Activated CD4-positive, CD25-positive, alpha-beta regulatory T cell treated with anti-CD3 and anti-CD28 coated beads, Interleukin-2, amount 50 U/mL, for 24 hours (primary cell): ENCODE data around the gene CHSY1.

ENCODE experiments used
- ATAC-seq, 2 donors: fragments of 150-1000 bp; cut with Tn5 transposase; one replicate each; pipeline ENCODE4 v1.10.0; 2021; ENCODE audit warnings: mild to moderate bottlenecking in 1 of 2, moderate library complexity in 1 of 2

Gene CHSY1

DNA sequence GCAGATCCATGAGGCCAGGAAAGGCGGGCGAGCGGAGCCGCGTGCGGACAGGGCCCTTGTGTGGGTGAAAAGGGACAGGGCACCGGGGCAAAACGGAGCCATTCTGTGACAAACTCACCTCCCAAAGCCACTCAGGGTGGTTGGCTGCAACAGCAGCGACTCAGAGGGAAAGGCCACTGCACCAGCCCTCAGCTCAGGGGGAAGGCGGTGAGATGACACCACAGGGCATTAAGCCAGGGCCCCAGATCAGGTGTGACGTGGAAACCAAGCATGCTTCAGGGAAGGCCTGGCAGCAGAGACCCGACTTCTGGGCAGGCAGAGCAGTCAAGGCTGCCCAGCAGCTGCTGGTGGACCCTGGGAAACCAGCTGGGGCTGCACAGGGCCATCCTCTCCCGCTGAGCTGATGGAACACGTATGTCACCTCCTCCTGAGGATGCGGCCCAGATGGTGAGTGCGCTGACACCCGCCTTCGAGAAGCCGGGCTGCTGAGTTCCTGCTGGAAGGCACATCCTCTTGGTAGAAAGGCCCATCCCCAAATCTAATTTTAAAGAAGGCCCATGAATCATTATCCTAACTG lies 82.3 kb downstream of the CHSY1 start:
- ATAC-seq: no peak

DNA sequence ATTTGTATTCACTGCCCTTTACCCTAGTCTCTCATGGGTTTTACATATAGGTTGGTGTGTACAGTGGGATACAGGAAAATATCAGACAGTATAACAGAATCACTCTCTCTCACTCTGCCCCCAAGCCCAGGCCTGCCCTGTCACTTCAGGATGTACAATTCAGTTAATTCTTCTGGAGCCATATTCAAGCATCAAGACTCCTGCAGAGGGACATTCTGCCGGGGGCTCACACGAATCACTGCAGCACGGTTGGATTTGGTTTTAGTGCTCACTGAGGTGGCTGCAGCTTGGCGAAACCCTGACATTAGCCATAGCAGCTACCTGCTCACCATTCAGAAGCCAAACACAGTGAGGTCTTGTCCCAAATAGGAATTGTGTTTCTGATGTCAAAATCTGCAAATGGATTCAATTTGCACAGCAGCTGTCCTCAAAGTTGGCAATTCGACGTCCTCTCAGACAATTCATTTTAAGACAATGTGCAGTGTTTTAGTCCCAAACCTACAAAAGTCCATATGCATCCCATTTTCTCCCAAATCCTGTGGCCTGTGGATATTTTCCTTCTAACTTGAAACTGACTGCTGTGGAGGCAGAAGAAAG lies 82.9 kb downstream of the CHSY1 start:
- ATAC-seq: no peak

DNA sequence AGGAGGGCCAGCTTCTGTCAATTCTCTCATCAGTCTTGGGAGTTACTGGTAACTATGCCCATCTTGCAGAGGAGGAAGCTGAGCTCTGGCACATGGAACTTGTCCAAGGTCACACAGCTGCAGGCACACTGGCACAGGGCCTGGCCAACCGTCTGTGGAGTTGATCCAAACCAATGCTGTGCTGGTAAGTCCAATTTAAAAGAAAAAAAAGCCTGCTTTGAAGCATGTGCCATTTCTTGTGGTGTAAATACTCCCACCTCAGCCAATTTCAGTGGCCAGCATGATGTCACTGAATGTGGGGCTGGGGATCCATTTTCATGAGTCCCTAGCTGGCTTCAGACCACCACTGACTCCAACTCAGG lies 83.4 kb downstream of the CHSY1 start:
- ATAC-seq: no peak

DNA sequence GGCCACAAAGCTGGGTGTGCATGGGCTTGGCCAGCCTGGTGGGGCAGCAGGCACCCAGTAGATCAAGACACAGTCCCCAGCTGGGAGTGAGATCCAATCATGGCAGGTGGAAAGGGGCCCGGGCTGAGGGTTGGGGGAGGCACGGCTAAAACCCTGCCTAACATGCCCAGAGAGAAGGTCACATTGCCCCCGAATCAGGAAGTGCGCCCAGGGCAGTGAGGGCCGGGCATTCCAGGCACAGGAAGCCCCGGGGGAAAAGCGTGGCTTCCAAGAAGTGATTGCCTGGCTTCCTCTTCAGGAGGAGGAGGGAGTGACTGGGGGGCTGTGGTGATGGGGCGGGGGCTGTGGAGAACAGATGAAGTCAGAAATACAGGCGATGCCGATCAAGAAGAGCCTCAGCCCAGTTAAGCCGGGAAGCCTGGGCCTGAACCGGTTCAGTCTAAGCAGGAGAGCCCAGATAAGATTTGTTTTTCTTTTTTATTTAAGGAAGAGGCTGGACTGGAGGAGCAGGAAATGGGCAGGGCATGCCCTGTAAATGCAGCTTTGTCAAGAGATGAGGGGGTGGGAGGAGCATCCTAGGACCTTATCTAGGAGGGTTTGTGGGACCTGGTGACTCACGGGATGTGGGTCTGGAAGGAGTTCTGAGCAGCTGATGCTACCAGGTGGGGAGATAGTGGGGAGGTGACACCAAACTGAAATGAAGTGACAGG lies 83.9 kb downstream of the CHSY1 start:
- peak; percentile 93 for ATAC-seq

DNA sequence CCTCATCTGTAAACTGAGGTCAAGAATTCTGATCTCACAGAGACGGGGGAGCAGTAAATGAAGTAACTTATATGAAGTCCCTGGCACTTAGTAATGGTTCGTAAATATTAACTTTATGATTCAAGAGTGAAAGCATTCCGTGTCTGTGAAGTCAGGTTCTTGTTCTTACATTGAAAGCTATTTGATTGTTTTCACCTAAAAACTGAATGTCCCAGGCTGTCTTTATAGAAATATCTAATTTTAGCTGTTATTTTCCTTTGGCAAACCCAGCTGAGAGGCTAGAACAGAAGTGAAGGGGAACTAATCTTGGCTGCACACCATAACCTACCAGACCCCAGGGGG lies 84.5 kb downstream of the CHSY1 start:
- ATAC-seq: no peak

DNA sequence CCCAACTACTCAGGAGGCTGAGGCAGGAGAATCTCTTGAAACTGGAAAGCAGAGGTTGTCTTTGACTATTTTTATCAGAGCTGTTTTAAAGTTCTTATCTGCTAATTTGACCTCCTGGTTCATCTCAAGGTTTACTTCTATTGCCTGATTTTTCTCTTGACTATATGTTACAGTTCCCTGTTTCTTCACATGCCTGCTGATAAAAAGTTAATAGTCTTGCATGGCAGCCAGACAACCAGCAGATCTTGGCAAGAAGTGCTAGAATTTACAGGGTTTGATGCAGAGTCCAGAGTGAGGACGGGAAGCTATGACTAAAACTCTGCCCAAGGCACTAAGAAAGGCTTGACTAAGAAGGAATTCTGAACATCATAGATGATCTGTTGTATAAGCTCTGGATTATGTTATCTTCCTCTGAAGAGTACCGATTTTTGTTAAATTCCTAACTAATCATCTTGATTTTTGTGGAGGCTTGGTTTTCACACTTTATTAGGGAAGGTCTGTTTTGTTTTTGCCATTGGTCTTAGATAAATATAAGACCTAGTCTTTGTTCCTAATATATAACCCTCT lies 85.9 kb downstream of the CHSY1 start:
- no peak for ATAC-seq

DNA sequence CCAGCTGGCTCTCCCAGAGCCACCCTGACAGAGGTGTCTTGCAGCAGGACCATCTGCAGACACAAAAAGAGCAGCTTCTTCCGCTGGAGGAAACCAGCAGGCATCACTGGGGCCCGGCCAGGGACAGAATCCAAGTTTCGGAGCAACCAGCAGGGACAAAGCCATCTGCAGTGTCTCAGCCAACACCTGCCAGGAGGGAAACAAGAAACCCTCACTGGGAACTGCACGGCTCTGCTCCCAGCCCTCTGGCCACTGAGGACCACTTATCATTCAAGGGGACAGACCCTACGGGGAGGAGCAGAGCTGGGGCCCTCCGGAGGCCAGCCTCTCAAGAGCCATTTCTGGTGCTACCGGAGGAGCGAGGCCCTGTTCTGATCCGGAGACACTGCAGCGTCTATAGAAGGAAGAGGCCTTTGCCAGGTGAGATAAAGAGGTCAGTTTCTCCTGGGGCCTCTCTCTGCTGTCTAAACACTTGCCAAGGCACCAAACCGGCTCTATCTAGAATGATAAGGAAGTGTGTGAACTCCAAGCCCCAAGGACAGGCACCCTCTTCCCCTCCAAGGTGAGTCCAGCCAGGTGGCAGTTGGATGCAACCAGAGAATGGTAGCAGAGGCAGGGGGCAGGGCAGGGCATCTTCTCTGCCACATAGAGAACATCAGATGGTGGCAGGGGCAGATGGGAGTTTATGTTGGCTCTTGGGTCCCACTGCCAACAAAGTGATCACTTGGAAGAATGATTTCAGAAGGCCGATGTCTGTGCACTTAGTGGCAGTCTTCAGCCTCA lies 89.0 kb downstream of the CHSY1 start:
- no peak for ATAC-seq

- peak; percentile 86 to 89 for ATAC-seq
Observed at GRCh38 chr15:101161656-101162055, 90.2 kb downstream of the CHSY1 start.

DNA sequence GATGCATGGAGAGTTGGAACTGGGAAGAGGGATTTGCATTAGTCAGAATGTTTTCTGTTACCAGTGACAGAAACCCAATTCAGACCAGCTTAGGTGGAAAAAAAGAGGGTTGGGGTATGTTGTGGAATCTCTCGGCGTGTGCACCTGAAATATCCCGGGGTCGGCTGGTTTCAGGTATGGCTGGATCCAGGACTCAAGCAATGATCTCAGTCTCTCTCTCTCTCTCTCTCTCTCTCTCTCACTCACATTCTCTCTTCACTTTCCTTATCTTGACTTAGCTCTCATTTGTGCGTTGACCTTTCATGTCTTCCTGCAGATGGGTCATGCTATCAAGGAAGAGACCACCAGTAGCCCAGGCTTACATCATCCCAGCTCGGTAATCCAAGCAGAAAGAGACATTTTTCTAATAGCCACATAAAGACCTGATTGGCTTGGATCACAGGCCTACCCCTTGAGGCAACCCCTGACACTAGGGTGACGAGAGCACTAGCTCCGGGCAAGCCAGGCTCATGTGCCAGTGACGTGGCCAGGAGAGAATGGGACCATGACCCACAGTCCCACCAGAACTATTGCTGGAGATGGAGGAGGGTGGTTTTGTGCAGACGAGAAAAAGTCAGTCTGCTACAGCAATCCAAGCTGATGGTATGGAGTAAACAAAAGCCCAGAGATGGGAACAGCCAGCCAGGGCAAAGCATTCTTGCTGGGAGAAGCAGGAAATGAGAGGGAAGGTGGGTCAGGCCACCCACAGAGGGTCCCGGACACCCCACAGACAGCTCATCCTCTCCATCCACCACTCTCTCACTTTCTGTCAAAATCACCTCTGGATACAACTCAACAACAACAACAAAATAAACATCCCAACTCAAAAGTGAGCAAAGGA lies 91.7 kb downstream of the CHSY1 start:
- ATAC-seq: no peak

GRCh38 chr15:101159096-101159935 lies 92.5 kb downstream of the CHSY1 start:
- peak; percentile 44 to 48 for ATAC-seq

- no peak for ATAC-seq
Observed at GRCh38 chr15:101158166-101159095, 93.4 kb downstream of the CHSY1 start.

DNA sequence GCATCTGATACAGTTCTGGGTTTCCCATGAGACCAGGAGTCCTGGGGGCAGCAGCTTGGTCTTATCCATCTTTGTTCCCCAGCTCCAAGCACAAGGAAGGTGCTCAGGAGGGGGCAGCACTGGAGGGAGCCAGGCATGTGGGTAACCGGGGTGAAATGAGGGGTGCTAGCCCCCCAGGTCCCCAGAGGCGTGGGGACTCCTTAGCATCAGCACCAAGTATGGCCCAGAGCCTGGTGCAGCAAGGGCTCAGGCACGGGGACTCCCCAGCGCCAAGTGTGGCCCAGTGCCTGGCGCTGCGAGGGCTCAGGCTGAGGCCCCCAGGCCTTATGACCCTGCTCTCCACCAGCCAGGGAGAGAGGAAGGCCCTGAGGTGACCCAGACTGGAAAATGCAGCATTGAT lies 94.1 kb downstream of the CHSY1 start:
- ATAC-seq: no peak

DNA sequence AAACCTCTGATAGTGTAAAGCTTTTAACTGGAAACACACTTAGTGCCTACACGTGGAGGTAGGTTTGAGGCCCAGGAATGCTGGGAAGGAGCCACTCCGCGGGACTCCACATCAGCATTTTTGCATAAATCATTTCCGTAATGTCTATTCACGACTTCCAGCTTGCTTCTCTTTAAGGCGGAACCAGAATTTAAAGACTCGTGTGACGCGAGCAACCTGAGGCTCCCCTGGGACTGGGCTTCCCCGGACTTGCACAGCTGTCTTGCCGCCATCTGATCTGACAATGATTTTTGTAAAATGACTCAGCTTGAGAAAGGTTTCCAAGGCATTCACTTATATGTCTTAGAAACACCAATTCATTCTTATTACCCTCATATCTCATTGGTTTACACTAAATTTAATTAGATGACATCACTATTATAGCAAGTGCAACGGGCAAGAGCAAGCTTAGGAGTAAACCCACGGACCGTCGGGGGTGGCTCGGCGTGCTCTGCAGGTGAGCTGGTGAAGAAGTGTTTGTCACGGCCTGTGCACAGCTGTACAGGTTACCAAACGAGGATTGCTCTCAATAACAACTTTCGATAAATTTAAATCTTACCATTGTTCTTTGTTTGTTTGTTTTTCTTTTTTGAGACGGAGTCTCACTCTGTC lies 95.2 kb downstream of the CHSY1 start:
- ATAC-seq: peak in 1 of 2 donors; percentile 22

DNA sequence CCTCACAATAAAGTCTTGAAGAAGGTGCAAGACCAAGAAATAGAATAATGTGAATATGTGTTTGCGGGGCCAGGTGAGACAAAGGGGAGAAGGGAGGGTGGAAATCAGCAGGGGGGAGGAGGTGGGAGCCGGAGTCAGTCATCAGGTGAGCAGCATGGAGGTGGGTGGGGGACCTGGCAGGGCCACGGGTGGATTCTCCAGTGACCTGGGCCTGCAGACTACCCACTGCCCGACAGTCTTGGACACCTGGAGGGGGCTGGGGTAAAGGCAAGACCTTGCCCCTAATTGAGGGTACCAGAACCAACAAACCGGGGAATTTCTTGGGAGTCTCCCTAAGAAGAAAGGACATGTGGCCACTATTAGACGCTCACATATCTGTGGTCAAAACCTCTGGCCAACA lies 95.8 kb downstream of the CHSY1 start:
- ATAC-seq: no peak

GRCh38 chr15:101153801-101154656 lies 97.8 kb downstream of the CHSY1 start:
- no peak for ATAC-seq

GRCh38 chr15:101152914-101153313 lies 98.9 kb downstream of the CHSY1 start:
- peak; percentile 33 to 53 for ATAC-seq

DNA sequence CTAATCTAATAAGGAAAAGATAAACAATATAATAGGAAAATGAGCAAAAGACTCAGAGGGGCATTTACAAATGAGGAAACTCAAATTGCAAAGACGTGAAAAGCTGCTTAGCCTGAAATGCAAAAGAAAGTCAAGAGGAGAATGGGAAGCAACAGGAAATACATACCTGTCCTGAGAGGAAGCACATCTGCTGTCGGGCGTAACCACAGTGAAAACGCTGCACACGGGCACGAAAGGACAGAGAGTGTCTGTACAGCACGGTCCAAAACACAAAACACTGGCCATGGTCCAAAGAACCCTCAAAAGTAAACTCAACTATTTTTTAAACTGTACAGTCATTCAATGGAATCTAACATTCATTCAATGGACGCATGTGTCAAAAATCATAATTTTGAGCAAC lies 100.6 kb downstream of the CHSY1 start:
- ATAC-seq: no peak

DNA sequence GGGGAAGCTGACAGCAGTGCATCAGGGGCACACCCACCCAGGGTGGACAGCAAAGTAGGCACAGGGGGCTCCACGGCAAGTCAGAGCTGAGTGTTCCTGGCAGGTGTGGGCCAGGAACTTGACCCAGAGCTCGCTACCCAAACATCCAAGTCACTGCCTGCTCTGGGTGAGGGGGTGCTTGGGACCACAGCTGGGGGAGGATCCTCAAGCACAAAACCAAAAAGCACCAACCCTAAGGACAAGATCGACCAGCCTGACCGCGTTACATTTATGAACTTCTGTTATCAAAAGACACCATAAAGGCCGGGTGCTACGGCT lies 101.2 kb downstream of the CHSY1 start:
- ATAC-seq: no peak
